Measurements from ENCODE around the gene PRKACB. TPM values are rescaled to one million over a fixed set of nuclear protein-coding genes. Genes with fewer than 3 reads are reported as not detected.

PRKACB gene
- polyA plus RNA-seq, 4 donors = 51.1 to 68.6 (median 67.5) TPM

DNA sequence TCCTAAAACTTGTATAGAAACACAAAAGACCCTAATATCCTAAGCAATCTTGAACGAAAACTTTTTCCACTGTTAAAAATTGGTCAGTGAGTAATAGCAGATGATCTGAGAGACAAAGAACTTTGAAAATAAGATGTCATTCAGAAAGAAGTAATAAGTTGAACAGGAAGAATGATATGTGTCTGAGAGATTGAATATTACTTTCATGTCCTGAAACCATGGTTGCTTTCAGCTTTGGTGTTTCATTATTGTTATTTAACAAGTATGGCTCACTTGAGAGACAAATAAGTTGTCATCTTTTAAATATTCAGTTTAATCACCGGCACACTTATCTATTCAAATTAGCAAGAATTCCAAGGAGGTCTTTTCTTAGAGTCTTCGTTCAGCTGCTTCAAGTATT is 11.4 kb downstream of the PRKACB start:
- DNase-seq (ENCODE audit: low read depth in 4 of 4, low spot score in 3 of 4) = no peak

DNA sequence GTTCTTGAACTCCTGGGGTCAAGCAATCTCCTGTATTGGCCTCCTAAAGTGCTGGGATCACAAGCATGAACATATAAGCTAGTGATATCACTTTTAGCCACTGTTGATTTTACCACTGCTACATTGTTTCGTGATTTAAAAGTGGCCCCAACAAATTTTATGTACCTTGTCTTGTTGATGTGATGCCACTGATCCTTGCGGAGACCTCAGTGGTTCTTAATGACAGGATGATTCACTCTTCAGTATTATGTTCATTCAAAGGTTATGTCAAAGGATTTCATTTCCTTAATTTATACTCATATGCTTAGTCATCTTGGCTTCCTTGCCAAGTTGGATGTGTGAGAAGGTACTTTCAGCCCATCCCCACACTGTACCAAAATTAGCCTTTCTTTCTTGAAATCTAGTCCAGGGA is 12.1 kb downstream of the PRKACB start:
- DNase-seq (ENCODE audit: low read depth in 4 of 4, low spot score in 3 of 4) = no peak

DNA sequence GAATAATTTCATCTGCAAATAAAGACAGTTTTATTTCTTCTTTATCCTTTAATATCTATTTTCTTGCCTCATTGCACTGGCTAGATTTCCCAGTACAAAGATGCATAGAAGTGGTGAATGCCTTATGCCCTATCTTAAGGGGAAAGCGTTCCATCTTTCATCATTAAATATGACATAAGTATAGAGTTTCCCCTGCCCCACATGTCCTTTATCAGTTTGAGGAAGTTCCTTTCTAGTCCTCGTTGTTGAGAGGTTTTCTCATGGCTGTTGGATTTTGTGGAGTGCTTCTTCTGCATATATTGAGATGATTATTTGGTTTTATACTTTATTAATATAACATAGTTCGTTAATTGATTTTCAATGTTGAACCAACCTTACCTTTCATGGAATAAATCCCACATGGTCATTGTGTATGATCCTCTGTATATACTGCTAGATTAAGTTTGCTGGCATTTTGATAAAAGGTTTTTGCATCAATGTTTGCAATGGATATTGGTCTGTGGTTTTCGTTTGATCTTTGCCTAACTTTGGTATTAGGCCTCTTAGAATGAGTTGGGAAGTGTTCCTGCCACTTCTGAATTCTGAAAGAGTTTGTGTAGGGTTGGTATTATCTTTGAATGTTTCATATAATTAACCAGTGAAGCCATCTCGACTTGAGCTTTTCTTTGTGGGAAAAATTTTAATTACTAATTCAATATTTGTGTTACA is 15.6 kb downstream of the PRKACB start:
- no peak for DNase-seq (ENCODE audit: low read depth in 4 of 4, low spot score in 3 of 4)

DNA sequence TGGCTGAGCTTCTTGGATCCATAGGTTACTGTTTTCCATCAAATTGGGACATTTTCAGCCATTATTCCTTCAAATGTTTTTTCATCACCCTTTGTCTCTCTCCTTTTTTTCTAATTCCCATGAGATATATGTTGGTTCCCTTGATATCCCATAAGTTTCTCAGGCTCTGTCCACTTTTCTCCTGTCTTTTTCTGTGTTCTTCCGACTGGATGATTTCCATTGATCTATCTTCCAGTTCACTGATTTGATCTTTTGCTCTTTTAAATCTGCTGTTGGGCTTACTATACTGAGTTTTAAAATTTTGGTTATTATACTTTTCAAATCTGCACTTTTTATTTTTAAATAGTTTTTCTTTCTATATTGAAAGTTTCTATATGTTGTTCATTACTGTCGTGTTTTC is 18.2 kb downstream of the PRKACB start:
- no peak for DNase-seq (ENCODE audit: low read depth in 4 of 4, low spot score in 3 of 4)

DNA sequence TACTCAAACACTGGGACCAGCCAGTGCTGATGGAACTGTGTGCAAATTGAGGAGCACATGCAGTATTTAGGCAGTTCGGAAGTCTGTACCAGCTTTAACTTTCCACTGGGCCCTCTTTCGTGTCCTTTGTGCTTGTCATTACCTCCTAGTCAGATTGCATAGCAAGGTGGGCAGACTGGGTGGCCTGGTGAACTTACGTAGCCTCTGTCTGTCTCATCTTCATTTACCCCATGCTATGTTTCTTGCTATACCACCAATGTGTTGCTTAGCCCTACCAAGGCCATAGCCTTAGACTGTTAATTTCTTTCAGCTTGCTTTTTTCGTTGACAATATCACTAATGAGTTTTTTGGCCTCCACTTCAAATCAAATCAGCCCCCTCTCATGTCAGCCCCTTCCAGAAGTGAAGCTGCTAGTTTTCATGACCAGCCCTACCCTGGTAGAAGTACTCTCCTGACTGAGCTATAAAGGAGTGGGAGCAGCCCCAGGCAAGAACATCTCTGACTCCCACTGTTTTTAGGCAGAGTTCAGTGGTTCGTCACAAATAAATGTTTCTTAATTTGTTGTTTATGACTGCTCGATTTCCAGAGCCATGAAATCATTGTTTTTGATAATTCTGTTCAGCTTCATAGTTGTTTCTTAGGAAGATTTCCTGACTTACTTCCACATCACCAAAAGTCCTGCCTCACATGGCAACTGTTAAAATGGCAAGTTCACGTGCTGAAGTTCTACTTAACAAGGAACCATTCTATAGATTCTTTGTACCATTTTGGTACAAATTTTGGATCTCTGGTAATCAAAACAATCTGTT is 19.3 kb downstream of the PRKACB start:
- DNase-seq (ENCODE audit: low read depth in 4 of 4, low spot score in 3 of 4) = no peak

DNA sequence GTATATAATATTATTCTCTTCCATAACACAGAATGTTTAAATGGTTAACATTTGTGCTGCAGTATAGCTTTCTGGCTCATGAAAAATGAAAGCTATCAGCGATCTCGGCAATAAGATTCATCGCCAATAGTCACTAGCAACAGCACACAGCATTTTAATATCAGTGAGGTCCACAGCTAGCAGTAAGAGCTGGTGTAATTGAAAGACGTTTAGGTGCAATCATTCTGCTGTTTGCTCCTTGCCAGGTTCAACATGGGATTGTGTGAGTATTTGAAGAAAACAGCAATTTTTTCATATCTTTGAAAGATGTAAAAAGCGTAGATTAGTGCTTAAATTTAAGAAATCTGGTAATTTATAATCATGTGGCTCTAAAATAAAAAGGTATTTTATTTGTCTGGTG is 20.1 kb downstream of the PRKACB start:
- no peak for DNase-seq (ENCODE audit: low read depth in 4 of 4, low spot score in 3 of 4)

DNA sequence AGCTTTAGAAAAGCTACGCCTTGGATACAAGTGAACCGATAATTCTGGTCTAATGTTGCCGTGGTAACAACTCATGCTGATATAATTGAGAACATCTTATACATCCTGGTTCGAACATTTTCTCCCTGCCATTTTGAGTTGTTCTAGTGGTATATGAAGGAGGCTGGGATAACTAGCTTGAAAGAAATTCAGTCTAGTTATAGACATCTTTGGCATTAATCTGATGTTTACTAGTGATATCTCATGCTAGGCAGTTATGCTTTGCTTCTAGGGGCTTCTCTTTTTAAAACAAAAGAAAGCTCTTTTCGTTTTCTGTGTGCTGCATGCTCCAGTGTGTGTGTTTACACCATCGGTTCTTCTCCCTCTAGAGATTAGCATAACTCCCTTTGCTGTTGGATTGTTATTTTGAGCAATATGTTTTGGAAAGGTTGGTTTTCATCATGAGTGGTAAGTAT is 20.5 kb downstream of the PRKACB start:
- no peak for DNase-seq (ENCODE audit: low read depth in 4 of 4, low spot score in 3 of 4)

DNA sequence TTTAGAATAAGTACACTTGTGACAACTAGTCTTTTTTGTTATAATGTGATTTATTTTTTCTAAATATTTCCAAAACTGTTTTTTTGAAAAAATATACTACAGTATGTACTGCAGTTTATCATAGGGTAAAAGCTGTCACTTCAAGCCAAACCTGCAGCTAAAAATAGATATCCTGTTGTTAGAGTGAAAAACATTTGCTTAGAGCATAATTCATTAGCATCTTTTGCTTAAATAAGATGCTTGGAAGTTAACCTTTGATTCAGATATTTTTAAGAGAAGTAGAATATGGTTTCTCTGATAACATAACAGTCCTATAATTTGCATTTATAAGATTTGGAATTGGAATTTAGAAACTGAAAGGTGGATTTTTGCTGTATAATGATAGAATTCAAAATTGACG is 21.5 kb downstream of the PRKACB start:
- DNase-seq (ENCODE audit: low read depth in 4 of 4, low spot score in 3 of 4) = no peak

DNA sequence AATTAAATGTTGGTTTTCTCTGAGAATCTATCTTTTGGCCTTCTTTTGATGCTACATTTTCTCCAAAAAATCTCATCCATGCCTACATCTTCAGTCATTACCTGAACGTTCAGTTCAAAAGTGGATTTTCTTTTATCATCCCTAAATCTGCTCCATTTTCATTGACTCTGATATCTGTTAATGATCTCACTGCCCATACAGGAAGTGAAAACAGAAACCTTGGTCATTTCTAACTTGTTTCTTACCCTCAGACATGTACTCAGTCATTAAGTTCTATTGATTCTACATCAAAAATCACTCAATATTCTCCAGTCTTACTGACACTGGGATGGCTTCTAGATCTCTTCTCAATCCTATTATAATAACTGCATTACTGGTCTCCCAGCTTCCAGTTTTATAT is 22.7 kb downstream of the PRKACB start:
- DNase-seq (ENCODE audit: low read depth in 4 of 4, low spot score in 3 of 4) = no peak

DNA sequence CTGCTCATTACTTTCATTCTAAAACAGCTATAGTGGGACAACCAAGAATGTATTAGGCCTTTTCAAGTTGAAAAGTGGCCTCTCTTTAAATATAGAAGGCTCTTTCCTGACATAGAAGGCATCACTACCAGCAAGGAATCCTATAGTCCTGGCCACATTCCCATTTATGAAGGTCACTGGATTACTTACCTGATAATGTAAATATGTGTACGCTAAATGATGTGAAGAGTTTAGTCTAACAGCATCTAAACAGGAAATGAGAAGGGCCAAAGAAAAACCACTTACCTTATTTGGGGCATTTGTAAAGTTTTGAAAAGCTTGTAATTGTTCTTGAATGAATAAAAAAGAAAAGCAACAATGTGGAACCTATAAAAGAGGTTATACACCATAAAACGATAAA is 24.7 kb downstream of the PRKACB start:
- DNase-seq (ENCODE audit: low read depth in 4 of 4, low spot score in 3 of 4) = no peak

DNA sequence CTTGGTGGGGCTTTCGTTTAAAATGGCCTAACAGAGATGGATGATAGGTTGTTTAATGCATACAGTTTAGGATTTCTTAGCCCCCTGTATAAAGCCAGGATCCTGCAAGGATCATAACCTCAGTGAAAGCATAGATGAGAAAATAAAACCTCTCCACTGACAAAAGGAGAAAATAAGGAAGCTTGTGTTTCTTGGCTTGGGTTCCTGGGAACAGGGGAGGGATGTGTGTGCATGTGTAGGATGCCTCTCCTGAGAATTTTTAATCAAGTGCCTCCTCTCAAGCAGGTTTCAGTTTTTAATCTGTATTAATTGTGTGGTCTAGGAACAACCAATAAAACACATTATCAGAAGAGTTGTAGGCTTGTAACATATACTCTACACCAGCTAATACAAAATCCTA is 26.1 kb downstream of the PRKACB start:
- DNase-seq (ENCODE audit: low read depth in 4 of 4, low spot score in 3 of 4) = no peak

DNA sequence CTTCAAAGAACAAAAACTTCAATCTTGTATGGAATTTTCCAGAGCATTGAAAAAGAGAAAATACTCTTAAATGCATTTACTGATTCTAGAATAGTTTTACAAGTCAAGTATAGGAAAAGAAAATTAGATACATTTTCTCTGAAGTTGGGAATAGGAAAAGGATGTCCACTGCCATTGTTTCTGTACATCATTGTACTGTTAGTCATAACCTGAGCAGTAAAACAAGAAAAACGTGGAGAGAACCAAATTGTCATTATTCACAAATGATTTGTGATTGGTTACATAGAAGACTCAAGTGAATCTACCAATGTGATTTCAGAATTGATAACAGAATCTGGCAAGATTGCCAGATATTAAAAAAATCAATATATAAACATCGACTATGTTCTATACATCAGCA is 27.4 kb downstream of the PRKACB start:
- no peak for DNase-seq (ENCODE audit: low read depth in 4 of 4, low spot score in 3 of 4)

DNA sequence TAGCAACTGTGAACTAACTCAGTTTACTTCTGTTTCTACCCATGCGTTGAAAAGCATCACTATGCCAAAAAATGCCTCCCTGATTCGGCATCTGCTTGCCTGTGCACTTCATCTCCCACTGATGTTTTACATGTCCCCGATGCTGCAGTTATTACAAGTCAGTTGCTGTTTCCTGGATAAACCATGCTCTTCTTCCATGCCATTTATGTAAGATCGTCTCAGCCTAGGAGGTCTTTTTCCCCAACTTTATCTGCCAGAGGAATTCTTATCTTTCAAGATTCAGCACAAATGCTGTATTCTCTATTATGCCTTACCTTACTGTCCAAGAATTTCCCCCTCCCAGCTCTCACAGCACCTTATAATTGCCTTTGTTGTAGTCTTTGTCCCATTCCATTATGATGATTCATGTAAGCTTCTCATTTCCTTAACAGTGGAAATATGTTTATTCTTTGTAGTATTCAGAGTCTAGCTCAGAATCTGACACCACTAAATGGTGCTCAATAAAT is 30.0 kb downstream of the PRKACB start:
- no peak for DNase-seq (ENCODE audit: low read depth in 4 of 4, low spot score in 3 of 4)

DNA sequence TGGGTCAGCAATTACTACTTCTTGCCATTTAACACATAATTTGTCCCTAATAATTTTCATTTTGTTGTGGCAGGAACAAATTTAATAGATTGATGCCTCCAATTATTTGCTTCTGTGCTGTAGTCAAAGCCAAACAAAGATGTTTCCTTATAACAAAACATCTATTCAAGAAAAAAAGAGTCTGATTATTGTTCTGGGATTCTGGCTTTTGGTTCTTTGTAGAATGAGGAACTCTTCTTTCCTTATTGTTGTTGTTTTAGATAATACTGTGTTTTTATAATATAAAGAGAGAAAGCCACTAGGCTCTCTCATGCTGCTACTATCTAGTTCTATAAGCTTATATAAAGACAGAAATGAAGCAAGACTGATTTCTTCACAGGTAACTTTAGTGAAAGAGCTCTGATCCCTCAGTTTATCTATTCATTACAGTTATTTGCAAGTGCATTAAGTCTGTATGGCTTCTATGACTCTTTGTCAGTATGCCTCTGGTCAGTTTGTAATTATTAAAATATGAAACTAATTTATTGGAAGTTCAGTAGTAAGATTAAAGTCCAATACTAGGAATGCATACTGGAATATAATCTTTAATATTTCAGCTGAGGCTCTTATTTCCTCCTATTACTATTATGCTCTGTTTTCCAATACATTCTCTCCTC is 37.4 kb downstream of the PRKACB start:
- no peak for DNase-seq (ENCODE audit: low read depth in 4 of 4, low spot score in 3 of 4)

DNA sequence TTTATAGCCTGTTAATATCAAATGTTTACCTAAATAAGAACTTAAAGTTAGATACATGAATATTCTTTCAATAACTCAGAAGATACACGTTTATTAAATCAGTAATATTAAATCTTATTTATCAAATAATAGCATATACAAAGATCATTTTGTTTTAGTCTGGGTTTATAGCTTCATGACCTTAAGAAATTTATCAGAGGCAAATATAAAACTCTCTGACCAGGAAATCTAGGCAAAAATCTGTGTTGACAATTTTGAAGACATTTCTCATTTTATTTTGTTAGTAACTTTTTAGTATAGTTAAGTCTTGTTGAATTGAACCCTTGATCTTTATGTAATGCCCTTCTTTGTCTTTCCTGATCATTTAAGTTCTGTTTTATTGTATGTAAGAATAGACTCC is 46.4 kb downstream of the PRKACB start:
- no peak for DNase-seq (ENCODE audit: low read depth in 4 of 4, low spot score in 3 of 4)

DNA sequence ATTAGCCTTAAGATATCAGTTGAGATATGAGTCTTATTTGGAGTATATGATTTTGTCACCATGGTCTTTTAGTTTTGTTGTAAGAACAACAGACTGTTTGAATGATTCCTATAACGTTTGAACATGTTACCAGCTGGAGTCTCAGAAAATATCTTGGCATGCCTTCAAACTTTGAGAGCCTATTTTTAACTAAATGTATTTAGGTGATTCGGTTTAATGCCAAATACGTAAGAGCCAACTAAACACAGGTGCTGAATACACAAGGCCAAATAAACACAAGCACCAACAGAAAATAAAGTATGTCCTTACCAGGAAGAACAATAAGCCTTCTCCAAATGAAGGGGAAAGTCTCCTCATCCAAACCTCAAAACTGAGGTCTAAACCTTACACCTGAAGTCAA is 48.6 kb downstream of the PRKACB start:
- no peak for DNase-seq (ENCODE audit: low read depth in 4 of 4, low spot score in 3 of 4)

DNA sequence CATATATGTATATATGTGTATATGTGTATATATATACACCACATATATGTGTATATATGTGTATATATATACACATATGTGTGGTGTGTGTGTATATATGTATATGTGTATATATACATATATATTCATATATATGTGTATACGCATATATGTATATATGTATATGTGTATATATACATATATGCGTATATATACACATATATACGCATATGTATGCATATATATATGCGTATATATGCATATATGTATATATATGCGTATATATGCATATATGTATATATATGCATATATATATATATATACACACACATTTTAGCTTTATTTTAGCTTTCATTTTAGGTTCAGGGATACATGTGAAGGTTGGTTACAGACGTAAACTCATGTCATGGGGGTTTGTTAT is 54.8 kb downstream of the PRKACB start:
- no peak for DNase-seq (ENCODE audit: low read depth in 4 of 4, low spot score in 3 of 4)

DNA sequence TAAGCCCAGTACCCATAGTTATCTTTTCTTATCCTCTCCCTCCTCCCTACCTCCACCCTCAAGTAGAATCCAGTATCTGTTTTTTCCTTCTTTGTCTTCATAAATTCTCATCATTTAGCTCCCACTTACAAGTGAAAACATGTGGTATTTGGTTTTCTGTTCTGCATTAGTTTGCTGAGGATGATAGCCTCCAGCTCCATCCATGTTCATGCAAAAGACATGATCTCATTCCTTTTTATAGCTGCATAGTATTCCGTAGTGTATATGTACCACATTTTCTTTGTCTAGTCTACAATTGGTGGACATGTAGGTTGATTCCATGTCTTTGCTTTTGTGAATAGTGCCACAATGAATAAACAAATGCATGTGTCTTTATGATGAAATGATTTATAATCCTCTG is 55.2 kb downstream of the PRKACB start:
- no peak for DNase-seq (ENCODE audit: low read depth in 4 of 4, low spot score in 3 of 4)

DNA sequence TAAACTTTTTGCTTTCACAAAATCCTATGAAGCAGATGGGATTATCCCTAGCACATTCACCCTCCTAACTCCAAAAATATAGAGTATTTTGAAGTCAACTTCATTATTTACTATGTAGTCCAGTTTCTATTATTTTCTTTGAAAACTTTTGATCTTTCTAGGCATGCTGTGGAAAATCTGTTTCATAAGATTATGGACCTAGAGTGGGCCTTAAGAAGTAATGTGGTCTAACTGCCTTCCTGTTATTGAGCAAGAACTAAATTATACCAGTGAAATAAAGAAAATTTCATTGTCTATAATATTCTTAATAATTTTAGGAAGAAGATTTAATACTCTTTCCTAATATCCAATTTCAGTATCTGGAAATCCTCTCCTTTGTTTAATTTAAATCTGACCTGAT is 58.1 kb downstream of the PRKACB start:
- no peak for DNase-seq (ENCODE audit: low read depth in 4 of 4, low spot score in 3 of 4)

DNA sequence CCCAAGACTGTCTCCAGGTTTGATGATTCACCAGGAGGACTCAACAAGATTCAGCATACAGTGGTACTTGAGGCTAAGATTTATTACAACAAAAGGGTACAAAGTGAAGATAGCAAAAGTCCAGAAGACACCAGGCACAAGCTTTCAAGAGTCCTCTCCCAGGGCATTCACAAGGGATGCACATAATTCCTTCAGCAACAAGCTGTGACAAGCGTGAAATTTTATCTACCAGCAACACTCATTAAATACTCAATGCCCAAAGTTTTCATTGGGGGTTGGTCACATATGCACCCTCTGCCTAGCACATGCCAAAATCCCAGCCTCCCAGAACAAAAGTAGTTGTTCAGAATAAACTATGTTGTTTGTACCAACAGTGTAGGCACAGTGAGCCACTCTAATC is 62.3 kb downstream of the PRKACB start:
- DNase-seq (ENCODE audit: low read depth in 4 of 4, low spot score in 3 of 4) = no peak

DNA sequence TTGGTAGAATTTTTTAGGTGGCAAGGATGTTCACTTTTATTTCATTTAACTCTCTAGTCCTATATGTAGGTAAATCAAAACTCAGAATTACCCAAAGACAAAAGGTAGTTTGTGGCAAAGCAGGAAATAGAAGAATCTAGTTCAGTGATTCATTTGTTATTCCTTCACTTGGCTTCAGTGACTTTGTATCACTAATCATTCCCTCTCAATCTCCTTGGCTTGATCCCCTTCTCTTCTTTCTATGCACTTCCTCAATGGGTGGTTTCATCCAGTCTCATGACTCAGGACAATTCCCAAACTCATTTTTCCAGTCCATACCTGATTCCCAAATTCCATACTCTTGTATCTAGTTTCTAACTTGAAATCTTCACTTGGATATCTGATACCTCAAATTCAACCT is 64.9 kb downstream of the PRKACB start:
- DNase-seq (ENCODE audit: low read depth in 4 of 4, low spot score in 3 of 4) = no peak
